ENCODE data around the gene SLC8B1. TPM values are rescaled to one million over a fixed set of nuclear protein-coding genes. Genes with fewer than 3 reads are reported as not detected.
A peak's percentile ranks its signal among the peaks of the same experiment; 100 is the strongest.

The SLC8B1 gene
- total RNA-seq, 6 experiments from 2014 or later: 12.6 to 32.7 (median 21.5) TPM

- intact Hi-C loops (cut with DNase I): no loop called here
- H3K4me1 ChIP-seq: peaks cover 0 to 22% (median 11%) of the 10 kb centered on the region in 4 donors
- no peak for DNase-seq
- WGBS (ENCODE audit: insufficient coverage, low coverage, low lambda C conversion rate, missing lambda C conversion rate): 100% methylated on average over 1 of the region's 12 CpGs
- H3K27me3 ChIP-seq: no peaks in the 10 kb centered on the region
- H3K4me3 ChIP-seq: no peak overlapping the region
- no peaks in the 10 kb centered on the region for H3K9me3 ChIP-seq
- TF ChIP-seq CTCF (IDR thresholded peaks at IDR 0.05) (no peak), POLR2A (IDR thresholded peaks at IDR 0.05) (no peak)
- peaks cover 0 to 37% (median 5%) of the 10 kb centered on the region in 4 donors for H3K36me3 ChIP-seq
- ATAC-seq: no peak
- H3K27ac ChIP-seq: no peak overlapping the region
Observed at GRCh38 chr12:113268136-113268535, 66.8 kb downstream of the SLC8B1 start.

- no peaks in the 10 kb centered on the region for H3K9me3 ChIP-seq
- peaks cover 0 to 24% (median 8%) of the 10 kb centered on the region in 4 donors for H3K4me1 ChIP-seq
- H3K27me3 ChIP-seq: no peaks in the 10 kb centered on the region
- H3K36me3 ChIP-seq: peaks cover 0 to 36% (median 5%) of the 10 kb centered on the region in 4 donors
- intact Hi-C loops (cut with DNase I): no loop called here
- no peak overlapping the region for H3K27ac ChIP-seq
- no peak for DNase-seq
- TF ChIP-seq CTCF (IDR thresholded peaks at IDR 0.05) (no peak), POLR2A (IDR thresholded peaks at IDR 0.05) (no peak)
- 85% methylated on average over 2 of the region's 7 CpGs for WGBS (ENCODE audit: insufficient coverage, low coverage, low lambda C conversion rate, missing lambda C conversion rate)
- no peak for ATAC-seq
- H3K4me3 ChIP-seq: no peak overlapping the region
Observed at GRCh38 chr12:113267621-113268020, 67.3 kb downstream of the SLC8B1 start.

- Histone ChIP-seq H3K27me3 (no peaks in the 10 kb centered on the region), H3K9me3 (no peaks in the 10 kb centered on the region), H3K4me1 (peaks cover 0 to 26% (median 0%) of the 10 kb centered on the region in 4 donors), H3K27ac (no peak overlapping the region), H3K36me3 (peaks cover 0 to 38% (median 5%) of the 10 kb centered on the region in 4 donors), H3K4me3 (no peak overlapping the region)
- no peak for DNase-seq
- 95% methylated on average over 13 of the region's 23 CpGs for WGBS (ENCODE audit: insufficient coverage, low coverage, low lambda C conversion rate, missing lambda C conversion rate)
- no peak for TF ChIP-seq CTCF (IDR thresholded peaks at IDR 0.05)
- no peak for TF ChIP-seq POLR2A (IDR thresholded peaks at IDR 0.05)
- intact Hi-C loops (cut with DNase I): no loop called here
- no peak for ATAC-seq
Observed at GRCh38 chr12:113266106-113266895, 68.6 kb downstream of the SLC8B1 start.

- H3K4me3 ChIP-seq: no peak overlapping the region
- intact Hi-C loops (cut with DNase I): no loop called here
- peak overlapping the region in 2 of 3 donors; percentile 64 to 74 for H3K27ac ChIP-seq
- ATAC-seq: peak; percentile 13 to 34 (median 22)
- H3K27me3 ChIP-seq: no peaks in the 10 kb centered on the region
- TF ChIP-seq POLR2A (IDR thresholded peaks at IDR 0.05): no peak
- no peak for TF ChIP-seq CTCF (IDR thresholded peaks at IDR 0.05)
- DNase-seq: peak in 2 of 3 donors; percentile 71 to 81
- peaks cover 0 to 54% (median 10%) of the 10 kb centered on the region in 4 donors for H3K4me1 ChIP-seq
- H3K9me3 ChIP-seq: no peaks in the 10 kb centered on the region
- 32% methylated on average over 6 of the region's 9 CpGs for WGBS (ENCODE audit: insufficient coverage, low coverage, low lambda C conversion rate, missing lambda C conversion rate)
- peaks cover 0 to 30% (median 3%) of the 10 kb centered on the region in 4 donors for H3K36me3 ChIP-seq
Observed at GRCh38 chr12:113263431-113263963, 71.4 kb downstream of the SLC8B1 start.

All from right lobe of liver (tissue), 6 donors.